ENCODE measurements around the gene TP53I13.

TP53I13 gene

GRCh38 chr17:29619251-29619650 is 50.8 kb downstream of the TP53I13 start (continued):
- TF ChIP-seq PRDM1 (tag by site-specific recombination; IDR thresholded peaks at IDR 0.05) (no peak), GLI4 (tag by site-specific recombination; IDR thresholded peaks at IDR 0.05) (no peak), ZNF707 (tag by site-specific recombination; IDR thresholded peaks at IDR 0.05) (no peak), KLF1 (tag by site-specific recombination; IDR thresholded peaks at IDR 0.05) (no peak), ZNF433 (tag by site-specific recombination; IDR thresholded peaks at IDR 0.05; ENCODE audit: low read depth) (no peak), ZNF302 (tag by site-specific recombination; IDR thresholded peaks at IDR 0.05; ENCODE audit: low read depth) (no peak), ZFP37 (tag by site-specific recombination; IDR thresholded peaks at IDR 0.05) (no peak)

- CTCF ChIA-PET = interaction anchor here (0.8 to 2.7 kb wide), 5 partner anchors 40 to 473 kb away, joined by 3 to 9 read pairs (median 6); no protein-coding TSS in a partner anchor
- no peak for TF ChIP-seq HOXD13 (CRISPR knock-in tag; IDR thresholded peaks at IDR 0.05; ENCODE audit: borderline replicate concordance)
- no peak for TF ChIP-seq ZNF521 (tag by site-specific recombination; IDR thresholded peaks at IDR 0.05)
- TF ChIP-seq ZNF132 (tag by site-specific recombination; IDR thresholded peaks at IDR 0.05; ENCODE audit: borderline replicate concordance) = no peak
- TF ChIP-seq ZSCAN4 (tag by site-specific recombination; IDR thresholded peaks at IDR 0.05) = no peak
- no peak for TF ChIP-seq MYNN (tag by site-specific recombination; IDR thresholded peaks at IDR 0.05; ENCODE audit: borderline replicate concordance)
- TF ChIP-seq ZNF214 (tag by site-specific recombination; IDR thresholded peaks at IDR 0.05; ENCODE audit: borderline replicate concordance) = no peak
- peak; percentile 94 for TF ChIP-seq BCL11A (tag by site-specific recombination; IDR thresholded peaks at IDR 0.05; ENCODE audit: low read depth)
- 0 out of 2 replicates have a peak, but pooled peaks have one; percentile 27 for TF ChIP-seq ZNF366 (tag by site-specific recombination; conservative IDR thresholded peaks at IDR 0.05)
- no peak for TF ChIP-seq ZNF211 (tag by site-specific recombination; IDR thresholded peaks at IDR 0.05; ENCODE audit: low read depth)
- TF ChIP-seq ZNF639 (tag by site-specific recombination; IDR thresholded peaks at IDR 0.05) = peak; percentile 62; the same call in 1 of the 2 replicates
- no peak for TF ChIP-seq ZNF561 (tag by site-specific recombination; IDR thresholded peaks at IDR 0.05; ENCODE audit: borderline replicate concordance)
- no peak for TF ChIP-seq SALL2 (tag by site-specific recombination; IDR thresholded peaks at IDR 0.05; ENCODE audit: borderline replicate concordance)
- TF ChIP-seq ZNF324 (tag by site-specific recombination; IDR thresholded peaks at IDR 0.05) = no peak
- TF ChIP-seq ZNF529 (tag by site-specific recombination; IDR thresholded peaks at IDR 0.05; ENCODE audit: insufficient replicate concordance) = no peak
- no peak for TF ChIP-seq ATF2 (tag by site-specific recombination; IDR thresholded peaks at IDR 0.05; ENCODE audit: low read depth)
- TF ChIP-seq ZNF510 (tag by site-specific recombination; IDR thresholded peaks at IDR 0.05; ENCODE audit: insufficient replicate concordance) = no peak
- TF ChIP-seq PRDM1 (tag by site-specific recombination; IDR thresholded peaks at IDR 0.05) = 0 out of 2 replicates have a peak, but pooled peaks have one; percentile 5
- TF ChIP-seq HIC1 (tag by site-specific recombination; IDR thresholded peaks at IDR 0.05) = peak; percentile 48; the same call in 1 of the 2 replicates
- TF ChIP-seq SETDB1 (IDR thresholded peaks at IDR 0.05; ENCODE audit: insufficient read length, low read length) = no peak
- no peak for TF ChIP-seq ZBTB20 (tag by site-specific recombination; IDR thresholded peaks at IDR 0.05)
- no peak for TF ChIP-seq ZNF175 (tag by site-specific recombination; IDR thresholded peaks at IDR 0.05)
- peak; percentile 67 for TF ChIP-seq PATZ1 (tag by site-specific recombination; IDR thresholded peaks at IDR 0.05)
- TF ChIP-seq ZNF223 (tag by site-specific recombination; IDR thresholded peaks at IDR 0.05) = no peak
- no peak for TF ChIP-seq ZNF16 (tag by site-specific recombination; IDR thresholded peaks at IDR 0.05; ENCODE audit: low read depth)
These were observed 51.8 kb downstream of the TP53I13 start for GRCh38 chr17:29620271-29620670.

More at GRCh38 chr17:29620271-29620670, 51.8 kb downstream of the TP53I13 start:
- no peak overlapping the region for H3K27ac ChIP-seq (ENCODE audit: extremely low read depth, low read depth, low read length)
- H3K4me1 ChIP-seq (ENCODE audit: control insufficient read depth, insufficient read depth, low read length) = peaks cover 12% of the 10 kb centered on the region
- H3K36me3 ChIP-seq (ENCODE audit: control insufficient read depth in 2 of 2, insufficient read depth in 1 of 2, low read length in 2 of 2) = peaks cover 0 to 2% of the 10 kb centered on the region in 2 experiments; a peak in 1 of 3 replicates
- H3K9me3 ChIP-seq (ENCODE audit: control insufficient read depth, insufficient read depth, low read depth, low read length) = no peaks in the 10 kb centered on the region
- no peak overlapping the region for H3K4me3 ChIP-seq (ENCODE audit: low read depth, low read length)
- POLR2A ChIA-PET = interaction anchor here (1.2 to 2.0 kb wide), 2 partner anchors 29 to 141 kb away, joined by 3 to 7 read pairs; no protein-coding TSS in a partner anchor

Data from HEK293 (cell line).